ENCODE data around the gene GNA14. TPM values are rescaled to one million over a fixed set of nuclear protein-coding genes. Genes with fewer than 3 reads are reported as not detected.
"Not testable (repeated sequence)": the region's sequence is repeated elsewhere in the genome, so short reads cannot be mapped to it uniquely, and the experiment has no call there.

GNA14 gene
- 0.21 and 0.36 TPM in 2 replicates for total RNA-seq
- 0.21 and 1.2 TPM in 2 replicates for polyA plus RNA-seq

DNA sequence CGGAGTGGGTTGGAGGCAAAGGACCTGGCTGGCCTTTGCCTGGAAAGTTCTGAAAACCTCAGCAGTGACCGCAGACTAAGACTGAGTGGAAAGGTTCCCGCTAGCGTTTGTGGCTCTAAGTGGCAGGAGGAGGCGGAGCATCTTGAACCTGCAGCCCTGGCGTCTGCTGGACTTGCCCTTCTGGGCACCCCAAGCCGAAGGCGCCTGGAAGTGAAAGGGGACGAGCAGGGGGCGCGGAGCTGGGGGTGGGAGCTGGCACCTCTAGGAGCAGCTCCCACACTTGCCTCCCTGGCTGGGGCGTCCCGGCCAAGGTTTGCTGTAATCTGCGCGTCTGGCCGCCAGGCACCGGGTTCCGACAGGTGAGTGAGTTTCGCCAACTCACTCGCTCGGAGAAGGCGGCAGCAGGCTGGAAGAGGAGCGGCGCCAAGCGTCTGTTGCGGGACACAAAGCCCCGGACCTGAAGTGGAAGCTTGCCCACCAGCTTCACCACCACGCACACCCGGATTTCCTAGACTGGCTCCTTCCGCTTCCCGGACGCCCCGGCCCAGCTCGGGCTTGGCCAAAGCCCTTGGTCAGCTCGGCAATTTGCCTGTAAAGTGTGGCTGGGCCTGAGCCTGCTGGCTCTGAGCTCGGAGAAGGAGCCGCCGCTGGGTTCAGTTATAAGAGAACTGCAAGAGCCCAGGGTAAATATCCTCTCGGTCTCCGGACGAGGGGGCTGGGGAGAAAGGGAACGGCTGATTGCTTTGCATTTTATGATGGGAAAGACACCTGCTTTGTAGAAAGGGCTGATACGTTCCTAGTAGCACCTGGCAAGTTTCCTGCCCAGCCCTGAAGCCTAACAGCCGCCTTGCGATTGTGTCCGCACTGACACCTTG is at the start of gene GNA14:
TSS of gene GNA14 (minus strand) at position 89 of the 875 bp plus-strand sequence. CDS start 529 bp downstream, outside the sequence.
- DNase-seq (ENCODE audit: low read depth in 1 of 2, low spot score in 1 of 2) = peak; percentile 23 to 60
- no peaks in the 10 kb centered on the region for H3K9me3 ChIP-seq (ENCODE audit: low read depth)
- no peaks in the 10 kb centered on the region for H3K4me1 ChIP-seq (ENCODE audit: low read depth)
- H3K27ac ChIP-seq = no peak within 1 kb of the TSS
- no peaks in the 10 kb centered on the region for H3K36me3 ChIP-seq
- peaks cover 60% of the 10 kb centered on the region for H3K27me3 ChIP-seq
- peak; percentile 3 for TF ChIP-seq CTCF (IDR thresholded peaks at IDR 0.05; ENCODE audit: low read depth, low read length)
- peak within 1 kb of the TSS; percentile 19 for H3K4me3 ChIP-seq

DNA sequence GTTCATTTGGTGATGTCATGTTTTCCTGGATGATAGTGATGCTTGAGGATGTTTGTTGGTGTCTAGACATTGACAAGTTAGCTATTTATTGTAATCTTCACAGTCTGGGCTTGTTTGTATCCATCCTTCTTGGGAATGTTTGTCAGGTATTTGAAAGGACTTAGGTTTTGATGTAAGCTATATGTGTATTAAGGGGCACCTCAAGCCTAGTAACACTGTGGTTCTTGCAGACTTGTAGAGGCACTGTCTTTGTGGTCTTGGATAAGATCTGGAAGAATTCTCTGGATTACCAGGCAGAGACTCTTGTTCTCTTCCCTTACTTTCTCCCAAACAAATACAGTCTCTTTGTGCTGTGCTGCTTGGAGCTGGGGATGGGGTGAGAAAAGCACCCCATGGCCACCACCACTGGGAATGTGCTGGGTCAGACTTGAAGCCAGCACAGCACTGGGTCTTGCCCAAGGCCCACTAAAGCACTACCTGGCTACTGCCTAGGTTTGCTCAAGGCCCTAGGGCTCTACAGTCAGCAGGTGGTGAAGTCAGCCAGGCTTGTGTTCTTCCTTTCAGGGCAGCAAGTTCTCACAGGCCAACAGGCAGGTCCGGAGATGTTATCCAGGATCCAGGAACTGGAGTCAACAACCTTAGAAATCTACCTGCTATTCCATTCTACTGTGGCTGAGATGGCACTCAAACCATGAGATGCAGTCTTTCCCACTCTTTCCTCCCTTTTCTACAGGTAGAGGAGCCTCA is 49.3 kb upstream of the GNA14 start:
- Histone ChIP-seq H3K4me1 (ENCODE audit: low read depth) (no peaks in the 10 kb centered on the region), H3K27me3 (no peaks in the 10 kb centered on the region), H3K27ac (no peak overlapping the region), H3K4me3 (no peak overlapping the region), H3K9me3 (ENCODE audit: low read depth) (no peaks in the 10 kb centered on the region), H3K36me3 (no peaks in the 10 kb centered on the region)
- no peak for DNase-seq (ENCODE audit: low read depth in 1 of 2, low spot score in 1 of 2)
- no peak for TF ChIP-seq CTCF (IDR thresholded peaks at IDR 0.05; ENCODE audit: low read depth, low read length)

GRCh38 chr9:77690723-77691122 is 42.6 kb upstream of the GNA14 start:
- not testable (repeated sequence) for H3K27ac ChIP-seq; H3K4me1 ChIP-seq (ENCODE audit: low read depth); H3K4me3 ChIP-seq; H3K36me3 ChIP-seq; H3K9me3 ChIP-seq (ENCODE audit: low read depth); DNase-seq (ENCODE audit: low read depth in 1 of 2, low spot score in 1 of 2); H3K27me3 ChIP-seq

DNA sequence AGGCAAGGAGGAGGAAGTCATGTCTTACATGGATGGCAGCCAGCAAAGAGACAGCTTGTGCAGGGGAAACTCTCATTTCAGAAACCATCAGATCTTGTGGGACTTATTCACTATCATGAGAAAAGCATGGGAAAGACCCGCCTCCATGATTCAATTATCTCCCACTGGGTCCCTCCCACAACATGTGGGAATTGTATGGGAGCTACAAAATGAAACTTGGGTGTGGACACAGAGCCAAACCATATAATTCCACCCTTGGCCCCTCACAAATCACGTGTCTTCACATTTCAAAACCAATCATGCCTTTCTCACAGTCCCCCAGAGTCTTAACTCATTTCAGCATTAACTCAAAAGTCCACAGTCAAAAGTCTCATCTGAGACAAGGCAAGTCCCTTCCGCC is 42.0 kb upstream of the GNA14 start:
- H3K4me3 ChIP-seq; H3K27me3 ChIP-seq; DNase-seq (ENCODE audit: low read depth in 1 of 2, low spot score in 1 of 2); H3K36me3 ChIP-seq; H3K27ac ChIP-seq; H3K9me3 ChIP-seq (ENCODE audit: low read depth); H3K4me1 ChIP-seq (ENCODE audit: low read depth): not testable (repeated sequence)

DNA sequence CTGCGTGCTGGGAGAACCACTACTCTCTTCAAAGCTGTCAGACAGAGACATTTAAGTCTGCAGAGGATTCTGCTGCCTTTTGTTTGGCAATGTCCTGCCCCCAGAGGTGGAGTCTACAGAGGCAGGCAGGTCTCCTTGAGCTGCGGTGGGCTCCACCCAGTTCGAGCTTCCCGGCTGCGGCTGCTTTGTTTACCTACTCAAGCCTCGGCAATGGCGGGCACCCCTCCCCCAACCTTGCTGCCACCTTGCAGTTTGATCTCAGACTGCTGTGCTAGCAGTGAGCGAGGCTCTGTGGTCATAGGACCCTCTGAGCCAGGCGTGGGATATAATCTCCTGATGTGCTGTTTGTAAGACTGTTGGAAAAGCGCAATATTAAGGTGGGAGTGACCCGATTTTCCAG is 39.6 kb upstream of the GNA14 start:
- not testable (repeated sequence) for H3K36me3 ChIP-seq; H3K4me3 ChIP-seq; H3K9me3 ChIP-seq (ENCODE audit: low read depth); DNase-seq (ENCODE audit: low read depth in 1 of 2, low spot score in 1 of 2); H3K27me3 ChIP-seq; H3K4me1 ChIP-seq (ENCODE audit: low read depth); H3K27ac ChIP-seq

DNA sequence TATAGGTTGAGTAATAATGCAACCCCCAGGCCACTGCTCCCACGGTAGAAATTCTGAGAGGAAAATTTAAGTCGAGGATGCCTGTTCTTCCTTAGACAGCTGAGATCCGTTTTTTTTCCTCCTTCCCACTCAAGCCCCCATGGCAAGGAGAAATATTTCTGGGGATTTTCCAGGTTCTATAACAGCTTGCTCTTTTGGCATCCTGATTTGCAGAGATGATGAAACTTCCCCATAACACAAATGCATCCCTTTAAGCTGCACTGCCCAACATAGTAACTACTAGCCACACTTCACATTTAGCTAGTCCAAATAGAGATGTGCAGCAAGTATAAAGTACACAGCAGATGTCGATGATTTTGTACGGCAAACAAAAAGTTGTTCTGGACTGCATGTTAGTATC is 32.5 kb upstream of the GNA14 start:
- TF ChIP-seq CTCF (IDR thresholded peaks at IDR 0.05; ENCODE audit: low read depth, low read length) = no peak
- DNase-seq (ENCODE audit: low read depth in 1 of 2, low spot score in 1 of 2) = peak in 1 of 2 donors; percentile 33
- H3K27me3 ChIP-seq = no peaks in the 10 kb centered on the region

More for the DNA sequence above, 32.5 kb upstream of the GNA14 start:
- Histone ChIP-seq H3K4me1 (ENCODE audit: low read depth) (no peaks in the 10 kb centered on the region), H3K9me3 (ENCODE audit: low read depth) (no peaks in the 10 kb centered on the region), H3K36me3 (no peaks in the 10 kb centered on the region), H3K4me3 (no peak overlapping the region), H3K27ac (no peak overlapping the region)
